Activated naive CD4-positive, alpha-beta T cell (primary cell): ENCODE data around the gene LGALS9B.
"Not testable (repeated sequence)": the region's sequence is repeated elsewhere in the genome, so short reads cannot be mapped to it uniquely, and the experiment has no call there.

Experiments
- DNase-seq, 4 experiments: peaks; one replicate each; lab custom pipeline; 2025; lab: John Stamatoyannopoulos, UW

LGALS9B gene

DNA sequence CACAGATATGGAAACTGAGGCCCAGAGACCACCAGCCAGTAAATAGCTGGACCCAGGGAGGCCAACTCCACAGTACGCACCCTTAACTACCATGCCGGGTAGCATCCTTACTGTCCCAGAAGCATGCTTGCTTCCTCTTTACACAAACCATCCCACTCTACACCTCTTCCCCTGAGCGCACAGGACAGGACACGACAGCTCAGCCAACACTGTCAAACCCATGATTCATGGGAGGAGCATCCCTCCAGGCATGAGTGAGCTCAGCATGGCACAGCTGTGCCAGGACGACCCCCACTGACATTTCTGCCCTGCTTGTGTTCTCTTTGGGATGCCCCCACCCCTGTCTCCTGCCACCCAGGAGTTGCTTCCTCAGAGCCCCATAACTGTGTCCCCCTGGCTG, 340 bp downstream of the LGALS9B start:
- DNase-seq = not testable (repeated sequence)

DNA sequence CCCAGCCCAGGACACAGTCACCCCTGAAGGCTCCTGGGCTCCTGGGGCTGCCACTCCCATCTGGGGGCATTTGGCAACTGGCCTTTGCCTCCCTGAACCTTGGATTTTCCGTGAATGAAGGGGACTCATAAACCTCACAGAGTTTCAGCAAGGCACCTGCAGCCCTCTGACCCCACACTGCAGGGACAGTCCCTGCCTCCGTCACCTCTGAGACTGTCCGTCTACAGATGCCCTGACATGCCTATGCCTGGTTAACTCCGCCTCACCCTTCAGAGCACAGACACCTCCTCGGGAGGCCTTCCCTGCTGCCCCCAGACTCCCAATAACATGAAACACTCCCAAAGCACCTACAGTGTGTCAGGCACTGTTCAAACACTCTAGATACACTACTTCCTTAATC, 786 bp downstream of the LGALS9B start:
- DNase-seq = not testable (repeated sequence)

GRCh38 chr17:20465535-20465934, 1.8 kb downstream of the LGALS9B start:
- not testable (repeated sequence) for DNase-seq

DNA sequence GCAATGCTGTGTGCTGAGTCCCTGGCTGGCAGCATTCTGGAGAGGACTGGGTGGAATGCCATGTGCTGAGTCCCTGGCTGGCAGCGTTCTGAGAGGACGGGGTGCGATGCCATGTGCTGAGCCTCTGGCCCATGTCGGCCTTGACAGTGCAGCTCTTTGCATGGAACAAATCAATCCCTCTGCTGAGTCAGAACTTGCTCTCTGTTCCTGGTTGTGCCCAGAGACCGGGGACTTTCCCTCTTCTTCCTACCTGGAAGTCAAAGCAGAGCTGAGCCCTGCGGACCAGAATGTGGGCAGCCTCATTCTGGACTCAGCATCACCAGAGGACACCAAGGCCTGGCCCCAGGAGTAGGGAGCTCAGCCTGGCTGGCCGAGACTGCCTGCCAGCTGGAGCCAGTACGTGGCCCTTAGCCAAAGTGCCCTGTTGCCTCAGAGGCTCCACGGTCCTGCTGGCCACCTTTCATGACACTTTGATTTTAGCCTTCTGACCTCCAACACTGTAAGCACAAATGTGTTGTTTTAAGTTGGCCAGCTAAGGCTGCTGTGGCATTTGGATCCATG, 2.4 kb downstream of the LGALS9B start:
- not testable (repeated sequence) for DNase-seq

DNA sequence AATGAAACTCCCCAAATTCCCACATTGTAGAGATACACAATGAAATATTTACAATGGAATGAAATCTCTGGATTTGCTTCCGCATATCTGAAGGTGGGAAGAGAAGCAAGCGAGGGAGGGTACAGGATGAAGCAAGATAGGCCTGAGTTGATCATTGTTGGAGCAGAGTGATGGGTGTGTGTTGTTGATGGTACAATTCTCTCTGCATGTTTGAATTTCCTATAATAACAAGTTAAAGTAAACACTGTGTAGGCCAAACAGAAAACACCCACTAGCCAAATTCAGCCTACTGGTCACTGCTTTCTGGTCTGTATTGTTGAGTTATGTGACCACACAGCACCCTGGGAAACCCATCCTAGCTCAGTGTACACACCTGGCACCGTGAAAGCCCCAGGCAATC, 5.2 kb downstream of the LGALS9B start:
- not testable (repeated sequence) for DNase-seq

DNA sequence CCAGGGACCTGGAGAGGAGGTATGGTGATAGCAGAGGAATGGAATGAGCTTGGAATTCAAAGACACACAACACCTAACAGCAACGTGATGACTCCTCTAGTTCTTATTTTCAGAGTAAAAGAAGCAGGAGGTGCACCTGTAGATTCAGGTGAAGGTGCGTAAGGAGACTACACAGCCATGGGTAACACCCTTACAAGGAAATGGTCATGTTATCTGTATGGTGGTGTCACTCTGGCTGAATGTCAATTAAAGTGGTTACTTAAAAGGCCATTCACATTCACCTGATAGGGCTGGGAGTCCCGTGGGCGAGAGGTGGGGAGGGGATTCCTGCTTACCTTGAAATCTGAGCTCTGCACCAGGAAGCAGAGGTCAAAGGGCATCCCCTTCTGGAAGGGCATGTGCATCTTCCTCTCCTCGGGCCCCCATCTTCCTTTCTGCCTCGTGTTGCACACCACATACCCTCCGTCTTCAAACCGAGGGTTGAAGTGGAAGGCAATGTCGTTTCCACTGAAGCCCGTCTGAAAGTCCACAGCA, 9.4 kb downstream of the LGALS9B start:
- DNase-seq = not testable (repeated sequence)

GRCh38 chr17:20455106-20455505, 12.2 kb downstream of the LGALS9B start:
- not testable (repeated sequence) for DNase-seq

DNA sequence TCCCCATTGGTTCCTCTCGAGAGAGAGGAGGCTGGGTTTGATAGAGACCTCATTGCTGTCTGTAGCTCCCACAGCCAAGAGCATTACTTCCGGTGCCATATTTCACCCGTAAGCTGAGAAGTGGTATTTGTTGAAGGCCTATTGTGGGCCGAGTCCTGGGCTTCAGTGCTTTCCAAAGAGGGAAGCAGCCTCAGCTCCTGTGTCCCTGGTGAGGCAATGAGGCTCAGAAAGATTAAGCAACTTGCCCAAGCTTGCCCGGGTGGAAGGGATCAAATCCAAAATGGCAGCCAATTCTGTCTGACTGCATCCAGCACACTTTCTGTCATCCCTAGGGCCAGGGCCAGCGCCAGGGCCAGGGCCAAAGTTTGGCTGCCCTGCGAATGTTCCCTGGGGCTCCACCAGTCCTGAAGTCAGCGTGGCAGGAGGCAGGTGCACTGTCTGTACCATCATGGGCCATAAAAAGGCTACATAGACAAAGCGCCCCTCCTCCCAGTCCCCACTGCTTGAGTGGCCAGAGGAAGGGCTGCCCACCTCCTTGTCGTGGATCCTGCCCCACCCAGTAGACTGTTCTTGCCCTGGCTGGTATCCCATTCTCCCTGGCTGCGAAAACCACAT, 13.4 kb downstream of the LGALS9B start:
- DNase-seq = not testable (repeated sequence)

GRCh38 chr17:20450852-20451251, 16.5 kb downstream of the LGALS9B start:
- not testable (repeated sequence) for DNase-seq

DNA sequence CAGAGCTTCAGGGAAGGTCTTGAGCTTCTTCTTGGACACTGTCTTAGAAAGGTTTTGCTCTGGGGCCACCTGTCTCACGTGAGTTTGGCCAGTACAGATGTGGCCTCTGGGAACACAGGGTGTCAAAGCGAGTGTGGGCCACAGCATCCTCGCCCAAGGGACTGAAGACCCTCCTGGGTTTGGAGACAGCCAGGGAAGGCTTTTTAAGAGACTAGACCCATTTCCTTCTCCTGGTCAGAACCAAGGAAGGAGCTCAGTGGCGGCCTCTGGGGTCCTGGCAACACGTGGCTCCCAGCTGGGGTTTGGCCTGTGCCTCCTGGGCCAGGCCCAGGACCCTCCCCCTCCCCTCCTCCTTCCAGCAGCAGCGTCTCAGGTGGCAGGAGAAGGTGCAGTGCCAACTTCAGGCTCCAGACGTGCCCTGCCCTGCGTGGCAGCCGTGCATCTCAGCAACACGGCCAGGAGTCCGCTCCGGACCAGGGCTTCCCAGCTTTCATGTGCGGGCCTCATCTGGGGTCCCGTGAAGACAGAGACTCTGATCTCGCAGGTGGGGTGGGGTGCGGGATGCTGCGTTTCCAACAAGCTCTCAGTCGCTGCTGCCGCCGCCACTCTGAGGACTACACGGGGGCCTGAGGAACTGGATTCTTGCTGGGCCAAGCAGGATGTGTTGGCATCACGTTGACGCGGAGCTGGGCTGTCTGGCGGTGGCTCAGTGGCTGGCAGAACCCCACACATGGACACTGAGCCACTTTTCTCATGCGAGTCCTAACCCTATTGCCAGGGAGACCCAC, 19.6 kb downstream of the LGALS9B start:
- not testable (repeated sequence) for DNase-seq

GRCh38 chr17:20446895-20447294, 20.4 kb downstream of the LGALS9B start:
- DNase-seq = not testable (repeated sequence)

- DNase-seq = not testable (repeated sequence)
Observed at GRCh38 chr17:20444581-20445236, 22.6 kb downstream of the LGALS9B start.

GRCh38 chr17:20444173-20444572, 23.2 kb downstream of the LGALS9B start:
- not testable (repeated sequence) for DNase-seq

- DNase-seq = not testable (repeated sequence)
Observed at GRCh38 chr17:20443632-20444031, 23.7 kb downstream of the LGALS9B start.

DNA sequence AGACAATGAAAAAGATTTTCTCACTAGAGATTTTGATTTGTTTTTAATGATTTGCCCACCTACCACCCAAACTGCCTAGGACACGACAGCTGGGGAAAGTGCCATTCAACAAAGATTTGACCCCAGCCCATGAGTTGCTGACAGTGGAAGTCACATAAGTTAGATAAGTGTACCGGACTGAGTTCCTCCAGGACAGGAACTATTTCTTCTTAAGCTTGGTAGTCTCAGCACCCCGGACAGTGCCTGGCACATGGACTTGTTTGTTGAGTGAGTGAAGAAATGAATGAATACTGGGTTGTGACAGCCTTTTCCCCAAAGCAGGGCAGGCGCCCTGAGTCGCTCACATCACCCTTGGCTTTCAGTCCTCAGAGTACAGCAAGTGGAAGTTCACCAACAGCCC, 26.7 kb downstream of the LGALS9B start:
- DNase-seq = not testable (repeated sequence)

DNA sequence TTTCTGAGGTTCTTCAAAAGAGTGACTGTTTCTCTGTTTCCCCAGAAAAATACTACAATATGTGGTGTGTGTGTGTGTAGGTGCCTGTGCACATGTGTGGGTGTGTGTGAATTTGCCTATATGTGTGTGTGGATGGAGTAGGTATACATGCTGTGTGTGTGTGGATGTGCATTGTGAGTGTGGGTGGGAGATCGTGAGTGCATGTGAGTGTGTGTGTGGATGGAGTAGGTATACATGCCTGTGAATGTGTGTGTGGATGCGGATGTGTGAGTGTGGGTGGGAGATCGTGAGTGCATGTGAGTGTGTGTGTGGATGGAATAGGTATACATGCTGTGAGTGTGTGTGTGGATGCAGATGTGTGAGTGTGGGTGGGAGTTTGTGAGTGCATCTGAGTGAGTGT, 32.2 kb downstream of the LGALS9B start:
- not testable (repeated sequence) for DNase-seq

DNA sequence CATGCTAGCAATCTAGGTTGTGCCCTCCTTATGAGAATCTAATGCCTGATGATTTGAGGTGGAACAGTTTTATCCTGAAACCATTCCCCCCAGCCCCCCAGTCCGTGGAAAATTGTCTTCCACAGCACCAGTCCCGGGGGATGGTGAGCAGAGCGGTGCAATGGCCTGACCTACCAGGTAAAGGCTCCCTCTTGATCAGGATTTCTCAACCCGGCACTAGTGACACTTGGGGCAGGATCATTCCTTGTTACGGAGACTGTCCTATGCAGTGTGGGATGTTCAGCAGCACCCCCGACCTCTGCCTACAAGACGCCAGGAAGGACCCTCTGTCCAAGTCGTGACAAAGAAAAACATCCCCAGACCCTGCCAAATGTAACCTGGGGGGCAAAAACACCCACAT, 34.0 kb downstream of the LGALS9B start:
- not testable (repeated sequence) for DNase-seq

DNA sequence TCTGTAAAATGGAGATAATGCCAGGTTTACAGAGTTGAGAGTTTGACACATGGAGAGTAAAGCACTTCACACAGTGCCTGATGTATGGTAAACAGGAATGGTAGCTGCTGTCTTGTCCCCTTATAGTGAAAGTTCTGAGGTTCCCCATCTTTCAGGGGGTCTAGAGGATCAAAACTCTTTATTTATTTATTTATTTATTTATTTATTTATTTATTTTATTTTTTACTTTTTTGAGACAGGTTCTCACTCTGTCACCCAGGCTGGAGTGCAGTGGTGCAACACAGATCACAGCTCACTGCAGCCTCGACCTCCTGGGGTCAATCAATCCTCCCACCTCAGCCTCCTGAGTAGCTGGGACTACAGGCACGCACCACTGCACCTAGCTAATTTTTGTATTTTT, 40.1 kb downstream of the LGALS9B start:
- not testable (repeated sequence) for DNase-seq

GRCh38 chr17:20422826-20423225, 44.5 kb downstream of the LGALS9B start:
- not testable (repeated sequence) for DNase-seq

DNA sequence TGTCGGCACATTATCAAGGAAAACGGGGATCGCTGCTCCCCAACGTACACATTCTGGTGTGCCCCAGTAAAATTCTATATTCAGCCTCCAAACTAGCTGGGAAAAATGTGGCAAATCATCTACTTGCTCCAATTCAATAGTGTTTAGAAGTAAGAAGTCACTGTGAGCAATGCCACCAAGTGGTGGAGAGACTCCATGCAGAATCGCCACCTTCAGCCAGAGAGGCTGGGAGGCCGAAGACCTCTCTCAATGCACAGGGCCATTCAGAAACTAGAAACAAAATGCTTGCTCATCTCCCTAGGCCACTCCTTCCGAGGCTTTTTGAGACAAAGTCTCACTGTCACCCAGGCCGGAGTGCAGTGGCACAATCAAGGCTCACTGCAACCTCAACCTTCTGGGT, 48.5 kb downstream of the LGALS9B start:
- not testable (repeated sequence) for DNase-seq

DNA sequence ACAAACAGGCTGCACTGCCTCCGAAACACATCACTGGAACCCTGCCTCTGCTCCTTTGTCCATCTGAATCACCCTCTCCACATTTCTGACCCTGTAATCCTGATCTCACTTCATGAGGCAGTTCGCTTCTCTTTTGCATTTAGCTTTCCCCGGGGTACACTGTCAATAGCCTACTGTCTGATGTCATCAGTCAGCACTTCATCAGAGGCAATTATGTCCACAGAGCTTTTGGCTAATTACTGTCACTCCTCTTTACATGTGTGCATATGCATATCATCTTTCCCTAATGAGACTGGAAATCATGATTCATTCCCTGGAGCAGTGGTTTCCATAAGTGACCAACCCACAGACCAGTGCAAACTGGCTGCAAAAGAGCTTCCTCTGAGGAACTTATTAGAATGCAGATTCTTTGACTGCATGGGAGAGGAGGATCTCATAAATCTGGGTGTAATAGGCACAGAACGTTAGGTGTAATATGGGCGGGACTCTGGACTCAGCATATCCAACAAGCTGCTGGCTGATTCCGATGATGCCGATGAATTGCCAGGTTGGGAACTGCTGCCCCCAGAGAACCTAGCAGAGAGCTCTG, 49.8 kb downstream of the LGALS9B start:
- DNase-seq = not testable (repeated sequence)
